PC-9 (cell line): ENCODE data around the gene NRG3. TPM values are rescaled to one million over a fixed set of nuclear protein-coding genes. Genes with fewer than 3 reads are reported as not detected.

ENCODE experiments used
- BruUV-seq: library from RNA; stranded (reverse); fragments of 400-500 nt; replicated peaks from 2 replicates; lab custom pipeline; 2021; lab: Mats Ljungman, UMichigan
- CTCF ChIA-PET: fragments of 300-600 bp; sonication (Branson Sonifier 250); formaldehyde crosslinking; loops from one replicate; lab custom pipeline; 2022; ENCODE audit warnings: antibody characterized with exemption; lab: Charles Lee
- POLR2A ChIA-PET: fragments of 300-600 bp; sonication (Branson Sonifier 250); formaldehyde crosslinking; loops from one replicate; lab custom pipeline; 2022; ENCODE audit warnings: antibody characterized with exemption; ENCODE audit not compliant: unreplicated experiment; lab: Charles Lee
- DNase-seq, 2 experiments: peaks; one replicate each; pipeline versions ENCODE4 v3.0.0 to v3.0.0-alpha.2; 2015 to 2022; ENCODE audit warnings: mixed read lengths in 1 of 2
- H2AFZ ChIP-seq: fragments of 200-600 bp; sonication (generic); 2 replicates; pipeline ENCODE4 v1.8.1; 2017; ENCODE audit warnings: antibody characterized with exemption
- H3F3A ChIP-seq: fragments of 200-600 bp; sonication (generic); 2 replicates; pipeline ENCODE4 v1.8.1; 2017; ENCODE audit warnings: antibody characterized with exemption, mild to moderate bottlenecking, low read depth; ENCODE audit not compliant: insufficient read depth
- H3K27ac ChIP-seq: fragments of 200-600 bp; sonication (generic); 2 replicates; pipeline ENCODE4 v1.6.1; 2016; ENCODE audit warnings: mixed run types
- H3K27me3 ChIP-seq: fragments of 200-600 bp; sonication (generic); 2 replicates; pipeline ENCODE4 v1.6.1; 2016; ENCODE audit warnings: low read depth, mixed run types; ENCODE audit not compliant: insufficient read depth
- H3K36me3 ChIP-seq: fragments of 200-600 bp; sonication (generic); 2 replicates; pipeline ENCODE4 v1.6.1; 2016; ENCODE audit warnings: low read depth, mixed run types
- H3K4me1 ChIP-seq: fragments of 200-600 bp; sonication (generic); replicated peaks from 2 replicates; pipeline ENCODE4 v1.6.1; 2016; ENCODE audit warnings: mixed run types; ENCODE audit not compliant: insufficient read depth
- H3K4me2 ChIP-seq: fragments of 200-600 bp; sonication (generic); 2 replicates; pipeline ENCODE4 v1.6.1; 2017; ENCODE audit warnings: mixed run types
- H3K4me3 ChIP-seq: fragments of 200-600 bp; sonication (generic); 2 replicates; pipeline ENCODE4 v1.6.1; 2016; ENCODE audit warnings: mixed run types
- H3K79me2 ChIP-seq: fragments of 200-600 bp; sonication (generic); 2 replicates; pipeline ENCODE4 v1.6.1; 2017; ENCODE audit warnings: low read depth, mixed run types
- H3K9me2 ChIP-seq: fragments of 200-600 bp; sonication (generic); 2 replicates; pipeline ENCODE4 v1.8.1; 2017; ENCODE audit warnings: mild to moderate bottlenecking; ENCODE audit not compliant: insufficient read depth
- H3K9me3 ChIP-seq: fragments of 200-600 bp; sonication (generic); 2 replicates; pipeline ENCODE4 v1.8.1; 2016; ENCODE audit warnings: low read depth; ENCODE audit not compliant: insufficient read depth
- H4K20me1 ChIP-seq: fragments of 200-600 bp; sonication (generic); 2 replicates; pipeline ENCODE4 v1.8.1; 2017; ENCODE audit not compliant: insufficient read depth
- EZH2 ChIP-seq: fragments of 200-600 bp; sonication (generic); IDR thresholded peaks from 2 replicates; pipeline ENCODE4 v1.8.0; 2017; ENCODE audit warnings: antibody characterized with exemption, low read depth
- intact Hi-C: fragments of 100-400 bp; cut with micrococcal nuclease; formaldehyde crosslinking; loops from one replicate; pipeline ENCODE4 v1.10.0; 2022; ENCODE audit not compliant: unreplicated experiment
- total RNA-seq: library from RNA; stranded (reverse); gene quantifications from 2 replicates; pipeline ENCODE4 v1.2.3, GENCODE V29; 2021
- TF ChIP-seq, protein P1 (sequence below): fragments of 200-600 bp; sonication (generic); conservative IDR thresholded peaks from 2 replicates; pipeline ENCODE4 v1.6.1; 2017; ENCODE audit warnings: mixed run types, antibody characterized with exemption, mild to moderate bottlenecking, moderate library complexity

Gene NRG3
- total RNA-seq, 1 experiment from 2014 or later, result not detected

DNA sequence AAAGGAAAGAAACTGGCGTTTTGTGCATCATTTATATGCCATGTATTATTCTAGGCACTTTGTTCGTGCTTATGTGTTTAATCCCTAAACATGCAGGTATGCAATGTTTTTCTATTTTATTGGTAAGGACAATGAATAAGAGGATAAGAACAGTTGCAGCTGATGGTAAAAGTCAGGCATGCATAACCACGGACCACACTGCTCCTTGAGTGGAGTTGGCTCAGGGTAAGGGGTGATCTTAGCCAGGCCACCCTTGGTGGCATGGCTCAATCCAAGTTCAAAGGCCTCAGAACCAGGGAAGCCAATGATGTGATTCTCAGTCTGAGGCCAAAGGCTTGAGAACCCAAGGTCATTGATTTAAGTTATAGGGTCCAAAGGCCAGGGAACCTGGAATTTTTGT lies 1068.1 kb downstream of the NRG3 start:
- Histone ChIP-seq H3K4me3 (no peak overlapping the region), H3K27ac (no peak overlapping the region), H3K9me3 (no peaks in the 10 kb centered on the region), H4K20me1 (no peaks in the 10 kb centered on the region), H3K79me2 (no peaks in the 10 kb centered on the region), H2AFZ (no peak overlapping the region), H3K27me3 (peaks cover 9% of the 10 kb centered on the region; the same call in 1 of the 2 replicates), H3K4me1 (no peaks in the 10 kb centered on the region), H3K9me2 (no peaks in the 10 kb centered on the region), H3K4me2 (no peak overlapping the region), H3K36me3 (no peaks in the 10 kb centered on the region), H3F3A (no peaks in the 10 kb centered on the region)
- TF ChIP-seq, protein P1, sequence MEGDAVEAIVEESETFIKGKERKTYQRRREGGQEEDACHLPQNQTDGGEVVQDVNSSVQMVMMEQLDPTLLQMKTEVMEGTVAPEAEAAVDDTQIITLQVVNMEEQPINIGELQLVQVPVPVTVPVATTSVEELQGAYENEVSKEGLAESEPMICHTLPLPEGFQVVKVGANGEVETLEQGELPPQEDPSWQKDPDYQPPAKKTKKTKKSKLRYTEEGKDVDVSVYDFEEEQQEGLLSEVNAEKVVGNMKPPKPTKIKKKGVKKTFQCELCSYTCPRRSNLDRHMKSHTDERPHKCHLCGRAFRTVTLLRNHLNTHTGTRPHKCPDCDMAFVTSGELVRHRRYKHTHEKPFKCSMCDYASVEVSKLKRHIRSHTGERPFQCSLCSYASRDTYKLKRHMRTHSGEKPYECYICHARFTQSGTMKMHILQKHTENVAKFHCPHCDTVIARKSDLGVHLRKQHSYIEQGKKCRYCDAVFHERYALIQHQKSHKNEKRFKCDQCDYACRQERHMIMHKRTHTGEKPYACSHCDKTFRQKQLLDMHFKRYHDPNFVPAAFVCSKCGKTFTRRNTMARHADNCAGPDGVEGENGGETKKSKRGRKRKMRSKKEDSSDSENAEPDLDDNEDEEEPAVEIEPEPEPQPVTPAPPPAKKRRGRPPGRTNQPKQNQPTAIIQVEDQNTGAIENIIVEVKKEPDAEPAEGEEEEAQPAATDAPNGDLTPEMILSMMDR, result no peak
- no peak for TF ChIP-seq EZH2
- CTCF ChIA-PET, result no interaction called here
- BruUV-seq, result no TSS peak
- POLR2A ChIA-PET, result no interaction called here
- no peak for DNase-seq
- intact Hi-C loops, result no loop called here

DNA sequence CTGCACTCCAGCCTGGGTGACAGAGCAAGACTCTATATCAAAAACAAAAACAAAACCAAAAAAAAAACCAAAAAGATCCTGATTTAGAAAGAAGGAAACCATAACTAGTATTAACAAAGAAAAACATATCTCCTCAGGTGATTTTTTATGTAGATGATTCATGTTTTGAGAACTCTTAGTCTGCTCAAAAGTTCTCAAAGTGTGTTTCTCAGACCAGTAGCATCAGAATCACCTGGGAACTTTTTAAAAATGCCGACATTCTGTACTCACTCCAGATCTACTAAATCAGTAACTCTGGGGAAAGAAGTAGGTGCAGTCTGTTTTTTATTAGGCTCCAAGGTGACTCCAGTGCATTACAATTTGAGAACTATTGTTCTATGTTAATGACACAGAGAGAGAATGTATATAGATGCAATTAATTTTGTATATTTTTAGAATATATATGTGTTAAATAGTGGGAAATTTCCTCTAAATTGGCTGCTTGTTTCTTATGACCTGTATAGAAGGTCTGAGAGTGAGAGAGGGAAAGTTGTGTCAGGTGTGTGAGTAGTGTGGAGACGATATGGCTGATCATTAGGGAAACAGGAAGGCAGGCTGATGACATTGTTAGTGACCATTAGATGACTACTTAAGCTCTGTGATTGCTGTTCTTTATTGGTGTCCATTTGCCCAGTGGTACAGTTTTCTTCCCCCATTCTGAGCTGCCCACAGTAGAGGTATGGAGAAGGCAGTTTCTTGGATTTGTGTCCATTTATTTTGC lies 1075.0 kb downstream of the NRG3 start:
- Histone ChIP-seq H3K4me2 (no peak overlapping the region), H3K4me1 (no peaks in the 10 kb centered on the region), H4K20me1 (no peaks in the 10 kb centered on the region), H3F3A (no peaks in the 10 kb centered on the region), H3K27ac (no peak overlapping the region), H3K9me2 (no peaks in the 10 kb centered on the region), H2AFZ (no peak overlapping the region), H3K4me3 (no peak overlapping the region), H3K79me2 (no peaks in the 10 kb centered on the region), H3K36me3 (no peaks in the 10 kb centered on the region), H3K9me3 (no peaks in the 10 kb centered on the region), H3K27me3 (no peaks in the 10 kb centered on the region)
- CTCF ChIA-PET, result no interaction called here
- POLR2A ChIA-PET, result no interaction called here
- intact Hi-C loops, result no loop called here
- no peak for TF ChIP-seq EZH2
- TF ChIP-seq, protein P1, result no peak
- BruUV-seq, result no TSS peak
- no peak for DNase-seq

DNA sequence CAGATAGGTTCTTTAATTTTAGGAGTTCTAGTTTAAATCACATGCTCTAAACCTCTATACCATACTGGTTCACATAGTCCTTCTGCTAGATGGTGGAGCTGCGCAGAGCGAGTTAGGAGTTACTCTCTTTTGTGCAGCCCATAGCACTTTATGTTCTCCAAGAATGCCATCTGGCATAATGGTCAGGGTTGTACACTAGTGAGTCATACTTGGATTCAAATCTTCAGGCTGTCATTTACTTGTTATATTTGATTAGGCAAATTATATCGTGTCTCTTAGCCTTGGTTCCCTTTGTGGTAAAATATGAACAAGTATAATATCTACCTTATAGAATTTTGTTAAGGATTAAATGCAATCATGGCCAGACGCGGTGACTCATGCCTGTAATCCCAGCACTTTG lies 1078.3 kb downstream of the NRG3 start:
- Histone ChIP-seq H3K4me3 (no peak overlapping the region), H3K4me1 (no peaks in the 10 kb centered on the region), H3K79me2 (no peaks in the 10 kb centered on the region), H3F3A (no peaks in the 10 kb centered on the region), H3K27me3 (no peaks in the 10 kb centered on the region), H2AFZ (no peak overlapping the region), H3K27ac (no peak overlapping the region), H3K36me3 (no peaks in the 10 kb centered on the region), H4K20me1 (no peaks in the 10 kb centered on the region), H3K9me3 (no peaks in the 10 kb centered on the region), H3K9me2 (no peaks in the 10 kb centered on the region), H3K4me2 (no peak overlapping the region)
- intact Hi-C loops, result no loop called here
- DNase-seq, result no peak
- ChIA-PET POLR2A (no interaction called here), CTCF (no interaction called here)
- no peak for TF ChIP-seq EZH2
- TF ChIP-seq, protein P1, result no peak
- BruUV-seq, result no TSS peak
